Measurements from ENCODE around the gene EHBP1L1. TPM values are rescaled to one million over a fixed set of nuclear protein-coding genes. Genes with fewer than 3 reads are reported as not detected.
A peak's percentile ranks its signal among the peaks of the same experiment; 100 is the strongest.

The EHBP1L1 gene
- total RNA-seq, 2 donors from 2014 or later = 58.5 to 78.5 TPM

- H3K9me3 ChIP-seq = no peaks in the 10 kb centered on the region
- no peaks in the 10 kb centered on the region for H3K27me3 ChIP-seq
- no peak for DNase-seq
- intact Hi-C loops (cut with DNase I) = no loop called here
- no peak overlapping the region for H3K9ac ChIP-seq (ENCODE audit: low read depth in 2 of 2, low read length in 2 of 2)
- peaks cover 8% of the 10 kb centered on the region for H3K36me3 ChIP-seq
- no peak overlapping the region for H3K27ac ChIP-seq
- no peak overlapping the region for H3K4me3 ChIP-seq
- TF ChIP-seq, protein P1, sequence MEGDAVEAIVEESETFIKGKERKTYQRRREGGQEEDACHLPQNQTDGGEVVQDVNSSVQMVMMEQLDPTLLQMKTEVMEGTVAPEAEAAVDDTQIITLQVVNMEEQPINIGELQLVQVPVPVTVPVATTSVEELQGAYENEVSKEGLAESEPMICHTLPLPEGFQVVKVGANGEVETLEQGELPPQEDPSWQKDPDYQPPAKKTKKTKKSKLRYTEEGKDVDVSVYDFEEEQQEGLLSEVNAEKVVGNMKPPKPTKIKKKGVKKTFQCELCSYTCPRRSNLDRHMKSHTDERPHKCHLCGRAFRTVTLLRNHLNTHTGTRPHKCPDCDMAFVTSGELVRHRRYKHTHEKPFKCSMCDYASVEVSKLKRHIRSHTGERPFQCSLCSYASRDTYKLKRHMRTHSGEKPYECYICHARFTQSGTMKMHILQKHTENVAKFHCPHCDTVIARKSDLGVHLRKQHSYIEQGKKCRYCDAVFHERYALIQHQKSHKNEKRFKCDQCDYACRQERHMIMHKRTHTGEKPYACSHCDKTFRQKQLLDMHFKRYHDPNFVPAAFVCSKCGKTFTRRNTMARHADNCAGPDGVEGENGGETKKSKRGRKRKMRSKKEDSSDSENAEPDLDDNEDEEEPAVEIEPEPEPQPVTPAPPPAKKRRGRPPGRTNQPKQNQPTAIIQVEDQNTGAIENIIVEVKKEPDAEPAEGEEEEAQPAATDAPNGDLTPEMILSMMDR (IDR thresholded peaks at IDR 0.05) = no peak
- H3K4me1 ChIP-seq = peaks cover 5% of the 10 kb centered on the region
Observed at GRCh38 chr11:65598258-65598699, 22.4 kb downstream of the EHBP1L1 start.

DNA sequence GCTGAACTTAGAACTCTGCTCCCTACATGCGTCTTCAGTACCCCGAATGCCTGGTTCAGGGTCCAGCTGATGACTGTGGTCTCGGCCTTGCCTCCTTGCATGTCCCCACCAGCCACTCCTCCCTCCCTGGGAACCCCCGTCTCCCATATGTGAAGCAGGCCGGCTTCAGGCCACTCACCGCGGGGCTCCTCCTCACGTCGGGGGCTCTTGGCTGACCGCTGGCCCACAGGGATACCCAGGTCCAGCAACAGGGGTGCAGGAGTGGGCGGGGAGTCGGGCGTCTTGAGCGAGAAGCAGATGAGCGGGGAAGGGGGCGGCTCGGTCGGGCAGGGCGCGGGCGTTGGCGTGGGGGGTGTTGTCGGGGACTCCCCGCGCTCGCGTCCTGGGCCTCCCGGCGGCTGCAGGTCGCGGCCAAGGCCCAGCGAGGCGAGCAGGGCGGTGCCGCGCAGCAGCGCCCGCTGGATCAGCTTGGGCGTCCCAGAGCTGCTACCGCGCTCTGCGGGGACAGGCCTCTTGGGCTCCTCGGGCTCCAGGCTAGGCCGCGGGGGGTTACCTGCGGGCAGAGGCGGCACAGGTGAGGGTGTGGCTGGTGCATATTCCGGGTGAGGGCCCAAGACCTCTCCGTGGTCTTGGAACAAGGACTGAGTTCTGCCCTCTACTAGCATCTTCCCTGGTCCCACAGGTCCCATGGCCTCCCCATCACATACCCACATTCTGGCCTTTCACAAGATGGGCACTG is 23.5 kb downstream of the EHBP1L1 start:
- Histone ChIP-seq H3K27ac (no peak overlapping the region), H3K4me3 (no peak overlapping the region), H3K9ac (ENCODE audit: low read depth in 2 of 2, low read length in 2 of 2) (no peak overlapping the region), H3K4me1 (peaks cover 5% of the 10 kb centered on the region), H3K36me3 (peaks cover 11% of the 10 kb centered on the region), H3K27me3 (no peaks in the 10 kb centered on the region), H3K9me3 (no peaks in the 10 kb centered on the region)
- TF ChIP-seq, protein P1 (IDR thresholded peaks at IDR 0.05) = no peak
- intact Hi-C loops (cut with DNase I) = no loop called here
- DNase-seq = no peak

DNA sequence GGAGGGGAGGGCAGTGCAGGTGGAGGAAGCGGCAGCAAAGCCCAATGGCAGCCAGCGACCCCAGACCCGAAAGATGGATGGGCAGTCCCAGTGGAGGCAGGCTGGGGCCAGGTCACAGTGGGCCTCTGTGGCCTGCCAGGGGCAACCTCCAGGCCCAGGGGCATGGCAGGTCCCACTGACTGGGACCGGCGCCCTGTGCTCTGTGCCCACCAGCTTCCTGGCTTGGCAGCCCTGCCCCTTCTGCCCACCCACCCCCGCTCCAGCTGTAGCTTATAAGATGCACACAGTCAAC is 24.0 kb downstream of the EHBP1L1 start:
- H3K4me3 ChIP-seq = no peak overlapping the region
- peaks cover 5% of the 10 kb centered on the region for H3K4me1 ChIP-seq
- DNase-seq = no peak
- H3K27me3 ChIP-seq = no peaks in the 10 kb centered on the region
- no peak overlapping the region for H3K27ac ChIP-seq
- no peak overlapping the region for H3K9ac ChIP-seq (ENCODE audit: low read depth in 2 of 2, low read length in 2 of 2)
- intact Hi-C loops (cut with DNase I) = no loop called here
- peaks cover 15% of the 10 kb centered on the region for H3K36me3 ChIP-seq
- TF ChIP-seq, protein P1 (IDR thresholded peaks at IDR 0.05) = no peak
- no peaks in the 10 kb centered on the region for H3K9me3 ChIP-seq

DNA sequence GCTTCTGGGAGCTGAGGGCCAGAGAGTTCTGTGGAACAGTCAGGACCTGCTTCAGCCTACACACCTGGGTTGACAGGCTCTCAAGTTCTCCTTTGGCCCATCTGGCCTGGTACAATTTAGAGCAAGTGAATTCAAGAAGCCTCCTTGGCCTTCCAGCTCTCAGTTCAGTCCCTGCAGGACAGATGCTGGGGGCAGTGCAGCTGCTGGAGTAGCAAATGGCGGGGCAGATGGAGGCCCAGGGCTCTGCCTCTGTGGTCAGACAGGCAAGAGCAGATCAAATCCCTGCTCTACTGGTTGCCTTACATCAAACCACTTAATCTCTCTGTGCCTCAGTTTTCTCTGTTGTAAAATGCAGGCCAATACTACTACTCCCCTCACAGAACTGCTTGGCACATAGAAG is 28.4 kb downstream of the EHBP1L1 start:
- H3K4me1 ChIP-seq = peaks cover 4% of the 10 kb centered on the region
- peaks cover 14% of the 10 kb centered on the region for H3K36me3 ChIP-seq
- no peak overlapping the region for H3K4me3 ChIP-seq
- no peaks in the 10 kb centered on the region for H3K27me3 ChIP-seq
- H3K27ac ChIP-seq = no peak overlapping the region
- no peak overlapping the region for H3K9ac ChIP-seq (ENCODE audit: low read depth in 2 of 2, low read length in 2 of 2)
- intact Hi-C loops (cut with DNase I) = no loop called here
- no peak for DNase-seq
- no peaks in the 10 kb centered on the region for H3K9me3 ChIP-seq
- TF ChIP-seq, protein P1 (IDR thresholded peaks at IDR 0.05) = no peak

GRCh38 chr11:65606876-65607613 is 31.2 kb downstream of the EHBP1L1 start:
- Histone ChIP-seq H3K9me3 (no peaks in the 10 kb centered on the region), H3K4me1 (peaks cover 15% of the 10 kb centered on the region), H3K27me3 (no peaks in the 10 kb centered on the region), H3K9ac (ENCODE audit: low read depth in 2 of 2, low read length in 2 of 2) (peak overlapping the region in 1 of 2 donors; percentile 33), H3K36me3 (peaks cover 14% of the 10 kb centered on the region), H3K27ac (peak overlapping the region; percentile 62), H3K4me3 (no peak overlapping the region)
- TF ChIP-seq, protein P1 (IDR thresholded peaks at IDR 0.05) = no peak
- DNase-seq = peak; percentile 95
- intact Hi-C loops (cut with DNase I) = no loop called here
